GM21423 (cell line): ENCODE data around the gene ZNRF3.

Experiments
- ATAC-seq: cut with Tn5 transposase; IDR thresholded peaks from one replicate; pipeline ENCODE4 v1.9.1; 2021; ENCODE audit warnings: mild to moderate bottlenecking, moderate library complexity; ENCODE audit not compliant: unreplicated experiment

The ZNRF3 gene

DNA sequence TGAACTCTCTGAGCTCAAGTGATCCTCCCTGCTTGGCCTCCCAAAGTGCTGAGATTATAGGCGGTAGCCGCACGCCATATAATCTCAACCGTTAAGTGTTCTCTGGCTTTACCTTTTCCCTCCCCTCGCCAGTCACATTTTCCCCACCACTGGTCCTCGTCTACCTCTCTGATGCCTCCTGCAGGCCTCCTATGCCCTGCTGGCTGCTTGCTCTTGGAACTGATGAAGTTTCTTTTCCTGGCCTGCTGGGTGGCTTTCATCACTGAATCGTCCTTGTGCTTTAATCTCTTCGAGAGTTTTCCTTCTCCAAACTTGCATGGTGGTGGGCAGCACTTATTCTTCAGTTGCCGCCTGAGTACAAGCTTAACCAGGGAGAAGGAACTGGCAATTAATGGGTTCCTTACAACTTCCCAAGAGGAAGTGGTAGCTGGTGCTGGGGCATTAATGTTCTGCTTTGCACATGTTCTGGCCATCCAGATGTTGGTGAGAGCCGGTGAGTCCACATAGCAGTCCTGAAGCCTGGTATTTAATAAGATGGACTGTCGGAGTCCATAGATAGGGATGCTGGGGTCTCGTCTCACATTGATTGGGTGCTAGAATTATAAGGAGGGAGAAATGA lies 177.0 kb downstream of the ZNRF3 start:
- no peak for ATAC-seq

- no peak for ATAC-seq
Measured at GRCh38 chr22:29060931-29061330, 177.6 kb downstream of the ZNRF3 start.

DNA sequence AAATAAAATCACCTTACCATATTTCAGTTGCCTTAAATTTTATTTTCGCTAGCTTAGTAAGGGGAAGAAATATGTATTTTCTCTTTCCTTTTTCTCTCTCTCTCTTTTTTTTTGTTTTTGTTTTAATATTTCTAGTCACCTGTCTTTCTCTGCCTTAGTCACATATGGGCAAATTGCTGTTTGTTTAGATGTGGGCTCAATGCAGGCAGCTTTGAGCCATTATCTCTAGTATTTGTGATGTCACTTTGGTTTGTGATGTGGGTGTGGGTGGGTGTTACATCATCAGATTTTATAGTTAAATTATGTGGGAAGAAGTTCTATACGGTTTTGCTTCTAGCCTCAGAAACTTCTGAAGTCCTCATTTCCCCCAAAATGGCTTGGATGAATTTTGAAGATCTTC lies 178.4 kb downstream of the ZNRF3 start, which contains the start of gene C22orf31:
C22orf31 (minus strand) TSS at position 59 of the 400 bp plus-strand sequence; CDS start at position 20, 39 bp downstream.
- ATAC-seq: no peak

DNA sequence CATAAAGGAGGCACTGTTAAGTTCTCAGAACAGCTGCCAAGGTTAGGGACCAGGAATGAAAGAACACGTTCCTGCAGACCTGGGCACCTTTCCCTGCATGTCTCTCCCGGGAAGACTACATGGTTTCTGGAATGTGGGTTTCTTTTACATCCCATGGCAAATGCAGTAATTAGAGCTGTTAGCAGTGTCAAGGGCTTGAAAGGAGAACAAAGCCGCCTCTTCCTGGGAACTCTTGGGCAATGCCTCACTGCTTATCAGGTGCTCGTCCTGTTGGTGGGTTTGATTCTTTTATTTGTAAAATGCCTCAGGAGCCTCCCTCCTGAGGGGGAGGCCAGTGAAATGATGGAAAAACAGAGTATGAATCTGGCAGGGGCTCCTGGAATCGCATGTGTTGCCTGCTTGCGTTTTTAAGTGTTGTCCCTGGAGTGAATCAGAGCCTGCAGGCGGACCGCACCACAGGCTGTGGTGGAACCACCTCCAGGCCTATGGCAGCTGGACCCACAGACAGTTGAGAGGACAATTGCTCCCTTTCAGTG lies 179.0 kb downstream of the ZNRF3 start:
- ATAC-seq: no peak

DNA sequence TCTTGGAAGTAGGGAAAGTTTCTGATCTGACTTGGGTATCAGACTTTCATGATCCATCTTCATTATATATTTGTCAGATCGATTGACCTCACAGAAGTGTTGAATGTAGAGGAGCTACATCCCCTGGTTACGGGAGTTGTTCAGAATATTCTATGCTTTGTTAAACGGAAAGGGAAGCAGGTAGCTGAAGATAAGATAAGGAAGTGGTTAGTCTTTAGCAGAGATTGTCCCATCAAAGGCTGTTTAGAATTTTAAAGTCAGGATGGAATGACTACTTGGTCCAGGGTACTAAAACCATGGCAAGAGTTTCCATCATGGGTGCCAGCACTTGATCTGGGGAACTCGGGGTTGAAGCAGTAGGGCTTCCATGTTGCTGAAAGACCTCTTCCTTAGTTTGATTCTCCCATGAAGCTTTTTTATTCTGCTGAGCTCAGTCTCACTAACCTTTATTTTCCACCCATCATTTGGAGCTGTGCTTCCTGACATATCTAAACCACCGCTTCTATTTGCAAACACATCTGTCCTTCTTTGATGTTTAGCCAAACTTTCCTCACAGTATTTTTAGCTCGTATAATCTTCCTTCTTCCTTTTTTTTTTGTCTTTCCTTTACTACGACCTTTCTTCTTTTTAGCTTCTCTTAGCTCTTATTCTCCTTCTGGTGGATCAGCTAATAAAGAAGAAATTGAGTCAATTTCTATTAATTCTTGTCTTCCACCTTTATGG lies 182.3 kb downstream of the ZNRF3 start:
- no peak for ATAC-seq

DNA sequence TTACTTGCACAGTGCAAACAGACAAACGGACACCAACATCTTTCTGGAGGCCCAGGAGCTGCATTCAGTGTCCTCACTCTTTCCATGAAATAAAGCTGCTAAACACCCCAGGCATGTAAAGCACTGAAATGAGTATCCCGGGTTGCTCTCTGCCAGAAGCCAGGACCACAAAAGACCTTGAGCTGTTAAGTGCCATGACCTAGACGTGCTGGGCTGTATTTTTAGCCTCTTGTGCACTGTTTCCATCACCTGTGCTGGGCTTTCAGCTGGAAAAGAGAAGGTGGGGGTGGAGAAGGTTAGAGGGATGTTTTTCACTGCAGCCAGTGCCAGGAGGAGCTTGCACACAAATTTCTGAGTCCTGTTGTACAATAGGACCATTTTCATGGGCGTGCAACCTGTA lies 186.1 kb downstream of the ZNRF3 start:
- ATAC-seq: no peak

DNA sequence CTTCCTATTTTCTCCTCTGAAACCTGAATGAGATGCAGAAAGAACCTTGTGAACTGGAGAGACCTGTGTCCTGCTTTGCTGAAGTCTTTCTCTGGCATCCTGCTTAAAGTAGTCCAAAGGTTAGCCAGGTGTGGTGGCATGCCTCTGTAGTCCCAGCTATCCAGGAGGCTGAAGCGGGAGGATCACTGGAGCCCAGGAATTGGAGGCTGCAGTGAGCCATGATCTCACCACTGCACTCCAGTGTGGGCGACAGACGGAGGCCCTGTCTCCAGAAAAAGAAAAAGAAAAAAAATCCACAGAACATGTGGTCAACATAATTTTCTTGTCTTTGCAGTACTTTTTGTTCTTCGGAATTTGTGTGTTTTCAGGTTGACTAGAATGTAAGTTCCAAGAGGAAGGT lies 187.1 kb downstream of the ZNRF3 start:
- ATAC-seq: no peak

GRCh38 chr22:29071261-29072045 lies 188.1 kb downstream of the ZNRF3 start:
- ATAC-seq: no peak

DNA sequence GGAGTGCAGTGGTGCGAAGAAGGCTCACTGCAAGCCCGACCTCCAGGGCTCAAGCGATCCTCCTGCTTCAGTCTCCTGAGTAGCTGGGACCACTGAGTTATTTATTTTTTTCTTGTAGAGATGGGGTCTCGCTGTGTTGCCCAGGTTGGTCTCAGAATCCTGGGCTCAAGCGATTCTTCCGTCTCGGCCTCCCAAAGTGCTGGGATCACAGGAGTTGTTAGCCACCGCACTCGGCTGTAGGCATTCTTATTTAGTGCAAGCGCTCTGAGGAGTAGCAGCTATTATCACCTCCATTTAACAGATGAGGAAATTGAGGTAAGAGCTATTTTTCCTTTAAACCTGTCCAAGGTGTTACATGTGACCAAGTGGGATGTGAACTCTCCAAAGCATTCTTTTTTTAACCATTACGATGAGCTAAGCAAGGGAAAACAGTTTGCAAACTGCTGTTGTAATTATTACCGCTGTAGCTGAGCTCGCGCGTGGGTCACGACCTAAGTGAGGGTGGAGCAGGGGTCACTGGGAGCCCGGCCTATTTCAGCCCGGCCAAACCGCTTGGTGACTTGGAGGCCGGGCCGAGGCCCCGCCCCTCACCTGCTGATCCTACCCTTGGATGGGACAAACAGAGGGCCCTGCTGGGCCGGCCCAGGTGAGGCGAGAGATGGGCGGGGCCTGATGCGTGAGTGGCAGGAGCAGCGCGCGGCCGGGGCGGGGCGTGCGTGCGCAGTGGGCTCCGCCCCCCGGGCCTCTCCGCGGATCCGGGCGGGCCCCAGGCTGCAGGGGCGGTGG lies 189.0 kb downstream of the ZNRF3 start:
- peak; percentile 78 for ATAC-seq

DNA sequence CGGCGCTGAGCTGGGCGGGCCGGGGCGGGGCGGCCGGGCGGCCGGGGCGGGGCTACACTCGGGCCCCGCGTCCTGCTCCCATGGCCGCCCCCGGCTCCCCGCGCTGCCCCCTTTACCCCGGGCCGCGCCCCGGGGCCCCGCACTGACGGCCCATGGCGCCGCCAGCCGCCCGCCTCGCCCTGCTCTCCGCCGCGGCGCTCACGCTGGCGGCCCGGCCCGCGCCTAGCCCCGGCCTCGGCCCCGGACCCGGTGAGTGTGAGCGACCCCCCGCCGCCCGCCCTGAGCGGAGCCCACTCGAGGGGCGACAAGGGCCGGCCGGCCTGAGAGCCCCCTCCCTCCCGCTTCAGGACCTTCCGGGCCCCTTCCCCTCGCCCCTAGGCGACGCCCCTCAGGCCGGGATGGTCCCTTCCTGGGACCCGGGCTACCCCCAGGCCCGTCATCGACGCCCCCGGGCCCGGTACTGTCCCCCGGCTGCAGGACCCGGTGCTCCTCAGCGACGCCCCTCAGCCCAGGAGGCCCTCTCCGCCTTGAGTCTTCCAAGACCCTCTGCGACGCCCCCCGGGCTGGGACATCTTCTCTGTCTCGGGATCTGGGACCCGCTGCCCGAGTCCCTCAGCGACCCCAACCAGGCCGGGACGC lies 189.7 kb downstream of the ZNRF3 start, which contains the start of gene KREMEN1:
KREMEN1 (plus strand) TSS at position 57 of the 639 bp plus-strand sequence; CDS start at position 153, 96 bp downstream.
- ATAC-seq: no peak

DNA sequence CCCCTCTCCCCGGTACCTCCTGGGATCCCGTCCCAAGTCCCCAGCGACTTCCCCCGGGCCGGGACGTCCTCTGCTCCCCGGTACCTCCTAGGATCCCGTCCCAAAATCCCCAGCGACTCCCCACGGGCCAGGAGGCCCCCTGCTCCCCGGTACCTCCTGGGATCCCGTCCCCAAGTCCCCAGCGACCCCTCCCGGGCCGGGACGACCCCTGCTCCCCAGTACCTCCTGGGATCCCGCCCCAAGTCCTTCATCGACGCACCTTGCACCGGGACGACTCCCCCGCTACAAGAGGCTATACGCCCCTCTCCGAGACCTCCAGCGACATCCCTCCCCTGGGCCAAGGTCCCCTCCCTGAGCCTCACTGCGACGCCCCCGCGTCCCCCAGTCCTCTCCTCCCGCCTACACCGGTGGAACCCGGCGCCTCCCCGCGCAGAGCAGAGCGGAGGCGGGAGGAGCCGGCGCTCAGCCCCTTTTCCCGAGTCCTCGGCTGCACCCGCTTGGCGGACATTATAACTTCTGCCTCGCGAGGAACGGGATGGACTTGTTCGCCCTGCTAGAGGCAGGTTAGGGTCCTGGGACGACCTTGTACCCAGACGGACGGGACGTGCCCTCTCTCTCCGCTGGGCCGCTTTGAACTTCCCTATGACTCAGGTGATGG lies 190.4 kb downstream of the ZNRF3 start:
- ATAC-seq: no peak

- no peak for ATAC-seq
Measured at GRCh38 chr22:29074276-29074772, 191.0 kb downstream of the ZNRF3 start.

GRCh38 chr22:29078036-29078868 lies 194.9 kb downstream of the ZNRF3 start:
- no peak for ATAC-seq

GRCh38 chr22:29078869-29079207 lies 195.5 kb downstream of the ZNRF3 start:
- ATAC-seq: no peak

DNA sequence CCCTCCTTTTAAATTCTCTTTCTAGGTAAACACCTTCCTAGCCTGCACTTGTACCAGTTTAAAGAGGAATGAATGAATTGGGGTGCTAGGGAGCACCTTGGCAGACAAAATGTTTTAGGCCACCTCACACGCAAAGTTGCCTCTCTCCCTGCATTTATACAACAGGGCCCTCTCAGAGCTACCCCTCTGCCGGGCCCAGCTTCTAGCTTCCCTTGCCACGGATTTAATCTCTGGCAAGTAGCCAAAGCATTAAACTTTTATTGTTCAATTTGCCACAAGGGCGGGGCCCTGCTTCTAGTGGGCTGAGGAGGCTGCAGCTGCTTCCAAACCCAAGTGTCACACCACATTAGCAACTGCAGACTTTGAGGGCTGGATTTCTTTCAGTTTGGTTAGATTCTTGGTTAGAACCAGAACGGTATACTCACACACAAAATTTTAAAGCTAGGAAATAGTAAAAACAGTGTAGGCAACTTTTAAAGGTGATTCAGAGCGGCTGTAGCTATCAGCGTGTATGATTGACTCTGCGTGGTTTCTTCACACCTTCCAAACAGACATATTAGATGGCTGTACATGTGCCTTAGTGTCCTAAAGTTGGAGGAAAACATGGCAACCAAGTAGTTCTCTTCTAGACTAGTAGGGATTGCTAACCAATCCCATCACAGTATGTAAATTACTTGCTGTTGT lies 196.0 kb downstream of the ZNRF3 start:
- ATAC-seq: no peak

GRCh38 chr22:29080106-29080975 lies 197.0 kb downstream of the ZNRF3 start:
- ATAC-seq: no peak
